Measurements from ENCODE around the gene TECPR1.

- no peak for TF ChIP-seq CTCF (IDR thresholded peaks at IDR 0.05)
- TF ChIP-seq POLR2A (IDR thresholded peaks at IDR 0.05): no peak
These were observed 17.4 kb downstream of the TECPR1 start for GRCh38 chr7:98234429-98235147.
